ENCODE measurements around the gene LAMB4.
"Not testable (repeated sequence)": the region's sequence is repeated elsewhere in the genome, so short reads cannot be mapped to it uniquely, and the experiment has no call there.

The LAMB4 gene

DNA sequence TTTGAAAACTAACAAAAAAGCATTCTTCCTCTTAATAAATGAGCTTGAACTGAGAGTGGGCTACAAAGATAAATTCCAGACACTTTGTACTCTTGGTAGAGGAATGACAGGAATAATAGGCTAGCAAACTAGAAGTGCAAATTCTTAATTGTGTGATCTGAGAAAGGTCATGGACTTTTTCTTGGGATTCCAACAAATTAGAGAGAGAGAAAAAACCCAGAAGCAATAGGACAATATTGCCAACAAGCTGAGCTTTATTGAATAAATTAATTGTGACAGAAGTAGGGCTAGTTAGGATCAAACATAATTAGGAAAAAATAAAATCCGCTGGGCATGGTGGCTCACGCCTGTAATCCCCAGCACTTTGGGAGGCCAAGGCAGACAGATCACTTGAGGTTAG lies 85.8 kb downstream of the LAMB4 start:
- DNase-seq, result no peak

DNA sequence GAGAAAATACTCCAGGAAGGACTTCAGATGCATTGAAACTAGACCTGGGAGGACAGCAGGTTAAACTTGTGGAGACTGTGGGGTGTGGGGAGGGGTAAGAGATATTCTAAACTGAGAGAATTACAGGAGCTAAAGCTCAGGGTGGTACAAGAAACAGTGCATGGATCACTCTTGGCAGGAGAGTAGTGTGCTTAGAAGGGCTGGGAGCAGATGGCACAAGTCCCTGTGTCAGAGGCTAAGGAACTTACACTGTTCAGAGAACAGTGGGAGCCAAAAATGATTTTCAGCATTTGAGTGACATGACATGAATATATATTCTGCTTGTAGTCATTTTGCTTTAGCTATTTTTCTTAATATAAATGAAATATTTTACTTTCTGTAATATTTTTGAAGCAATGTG lies 91.2 kb downstream of the LAMB4 start:
- DNase-seq, result no peak

DNA sequence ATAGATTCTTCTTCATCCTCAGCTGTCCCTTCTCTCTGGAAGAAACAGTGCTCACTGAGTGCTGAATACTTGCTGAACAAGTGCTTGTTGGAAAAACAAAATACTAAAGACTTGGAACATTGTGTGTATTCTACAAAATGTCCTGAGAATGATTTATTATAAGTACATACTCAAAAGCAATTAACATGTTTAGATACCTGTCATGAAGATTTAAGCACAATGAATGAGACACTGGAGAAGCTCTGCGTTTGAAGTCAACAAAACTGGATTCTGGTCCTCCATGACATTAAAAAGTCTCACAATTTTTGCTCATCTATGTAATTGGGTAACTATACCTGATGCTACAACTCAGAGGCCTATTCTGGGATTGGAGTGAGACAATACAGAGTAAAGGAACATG lies 92.4 kb downstream of the LAMB4 start:
- no peak for DNase-seq

DNA sequence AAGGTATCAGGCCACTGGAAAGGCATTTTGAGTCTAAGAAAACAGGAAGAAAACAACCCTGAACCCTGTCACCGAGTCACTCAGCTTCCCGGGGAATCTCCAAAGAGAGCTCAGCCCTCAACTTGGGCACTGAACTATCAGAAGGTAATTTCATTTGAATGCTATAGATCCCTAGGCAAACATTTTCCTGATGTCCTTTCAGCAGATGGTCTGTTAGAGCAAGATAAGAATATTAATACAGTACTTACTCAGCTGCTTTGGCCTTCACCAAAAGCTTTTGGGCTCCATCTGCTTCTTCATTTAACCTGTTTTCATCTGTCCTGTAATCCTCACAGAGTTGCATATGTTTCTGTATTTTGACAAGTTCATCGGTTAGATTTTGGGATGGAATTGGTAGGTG lies 93.0 kb downstream of the LAMB4 start:
- DNase-seq, result no peak

DNA sequence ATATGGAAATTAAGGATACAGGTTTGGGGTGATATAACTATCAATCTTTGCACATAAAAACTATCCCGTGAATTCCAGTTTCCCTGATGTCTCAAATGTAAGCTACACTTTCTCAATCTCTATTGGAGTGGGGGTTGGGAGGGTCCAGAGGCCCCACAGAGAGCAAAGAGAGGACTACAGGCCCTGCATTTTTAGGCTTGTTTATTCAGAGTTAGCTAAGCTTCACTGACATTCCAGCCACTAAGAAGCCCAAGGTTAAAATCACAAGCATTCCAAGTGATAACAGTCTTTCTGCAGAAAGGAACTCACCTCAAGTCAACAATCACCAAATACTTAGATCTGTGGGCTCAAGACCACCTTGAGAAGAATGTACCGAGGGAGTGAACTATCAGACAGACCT lies 95.6 kb downstream of the LAMB4 start:
- no peak for DNase-seq

DNA sequence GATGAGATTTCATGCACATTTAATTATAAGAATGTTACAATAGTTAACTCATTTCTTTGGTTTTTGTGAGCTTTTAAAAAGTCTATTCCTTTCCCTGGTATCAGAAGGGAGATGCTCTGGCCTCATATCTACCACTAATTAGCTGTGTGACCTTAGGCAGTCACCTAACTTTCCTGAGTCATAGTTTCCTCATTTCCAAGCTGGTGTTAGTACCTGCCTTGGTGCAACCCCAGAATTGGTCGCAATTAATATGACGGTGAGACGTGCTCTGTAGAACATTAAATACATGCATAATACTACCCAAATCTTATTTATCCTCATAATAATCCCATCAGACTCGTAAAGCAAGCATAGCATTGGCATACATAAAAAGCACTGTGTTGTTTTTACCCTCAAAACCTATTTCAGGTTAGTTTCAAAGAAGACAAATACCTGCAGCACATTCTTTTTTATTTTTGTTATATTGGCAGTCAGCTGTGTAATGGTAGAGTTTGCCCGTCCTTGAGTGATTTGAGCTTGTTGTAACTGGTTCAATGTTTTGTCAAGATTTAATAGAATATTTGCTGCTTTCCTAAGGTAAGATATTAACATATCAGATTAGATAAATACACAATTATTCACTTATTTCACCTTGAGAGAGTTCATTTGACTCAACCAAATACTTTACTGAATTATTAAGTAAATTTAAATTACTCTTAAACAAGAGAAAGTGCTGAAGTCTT lies 96.2 kb downstream of the LAMB4 start:
- DNase-seq, result no peak

DNA sequence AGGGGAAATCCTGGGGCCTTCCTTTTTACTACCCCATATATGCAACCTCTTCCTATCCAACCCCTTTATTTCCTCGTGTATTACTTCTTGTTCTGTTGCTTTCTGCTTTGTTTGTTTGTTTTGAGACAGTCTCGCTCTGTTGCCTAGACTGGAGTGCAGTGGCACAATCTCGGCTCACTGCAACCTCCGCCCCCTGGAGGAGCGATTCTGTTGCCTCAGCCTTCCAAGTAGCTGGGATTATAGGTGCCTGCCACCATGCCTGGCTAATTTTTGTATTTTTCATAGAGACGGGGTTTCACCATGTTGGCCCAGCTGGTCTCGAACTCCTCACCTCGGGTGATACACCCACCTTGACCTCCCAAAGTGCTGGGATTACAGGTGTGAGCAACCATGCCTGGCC lies 96.9 kb downstream of the LAMB4 start:
- not testable (repeated sequence) for DNase-seq

DNA sequence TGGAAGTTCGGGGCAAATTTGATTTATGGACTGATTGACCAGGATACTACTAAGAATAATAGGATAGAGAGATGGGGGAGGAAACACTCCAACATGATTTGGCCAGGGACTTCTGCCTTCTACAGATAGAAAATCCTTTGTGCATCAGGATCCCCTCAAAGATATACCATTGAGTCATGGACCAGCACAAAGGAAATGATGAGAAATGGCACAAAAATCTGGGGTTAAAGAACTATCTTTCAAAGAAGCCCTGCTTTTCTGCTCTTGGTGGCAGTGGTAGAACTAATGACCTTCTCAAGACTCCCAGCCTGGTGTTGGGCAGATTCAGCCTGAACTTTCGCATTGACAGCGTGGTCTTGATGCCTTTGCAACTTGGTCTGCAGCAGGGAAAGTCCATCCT lies 99.6 kb downstream of the LAMB4 start:
- no peak for DNase-seq

DNA sequence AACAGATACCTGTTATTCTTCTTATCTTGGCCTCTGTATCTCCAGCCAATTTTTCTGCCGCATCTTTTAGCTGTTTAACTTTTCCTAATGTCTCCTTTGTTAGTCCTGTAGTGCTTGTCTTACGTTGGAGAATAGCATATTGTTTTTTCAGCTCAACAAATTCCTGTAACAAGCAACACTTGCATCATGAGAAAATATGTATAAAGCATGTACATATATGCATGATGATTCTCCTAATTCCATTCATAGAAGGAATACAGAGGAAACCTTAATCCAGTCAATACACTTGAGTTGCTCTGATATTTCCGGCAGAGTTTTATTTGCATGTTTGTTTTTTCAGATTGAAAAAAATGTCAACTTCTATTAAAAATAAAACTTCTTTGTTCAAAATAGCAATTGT lies 101.1 kb downstream of the LAMB4 start:
- DNase-seq, result no peak

DNA sequence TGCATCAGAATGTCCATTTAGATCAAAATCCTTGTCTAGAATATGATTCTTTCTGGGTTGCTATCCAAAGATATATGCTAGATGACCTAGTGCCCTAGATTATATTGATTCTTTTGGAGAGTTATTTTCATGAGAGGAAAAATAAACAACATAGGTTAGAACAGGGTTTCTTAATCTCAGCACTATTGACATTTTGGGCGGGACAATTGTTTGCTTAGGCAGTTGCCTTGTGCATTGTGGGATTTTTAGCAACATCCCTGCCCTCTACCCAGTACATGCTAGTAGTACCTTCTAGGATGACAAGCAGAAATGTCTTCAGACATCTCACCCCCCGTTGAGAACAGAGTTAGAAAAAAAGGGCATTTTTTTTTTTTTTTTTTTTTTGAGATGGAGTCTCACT lies 102.0 kb downstream of the LAMB4 start:
- no peak for DNase-seq

DNA sequence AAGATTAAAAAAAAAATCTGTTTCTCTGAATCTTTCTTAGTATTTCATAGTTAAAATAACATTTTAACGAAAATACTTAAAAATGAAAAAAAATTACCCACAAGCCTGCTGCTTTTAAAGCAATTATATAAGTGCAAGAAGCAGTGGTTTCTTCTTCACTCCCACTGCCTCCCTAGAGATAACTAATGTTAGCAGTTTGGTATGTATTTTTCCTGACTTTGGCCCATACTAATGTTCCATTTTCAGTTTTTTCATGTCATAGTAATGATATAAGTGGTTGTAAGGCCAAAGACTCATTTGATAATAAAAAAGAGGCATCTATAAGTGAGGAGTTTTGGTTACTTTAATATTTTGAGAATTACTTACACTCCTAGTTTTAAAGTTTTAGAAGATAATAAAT lies 102.9 kb downstream of the LAMB4 start:
- no peak for DNase-seq

DNA sequence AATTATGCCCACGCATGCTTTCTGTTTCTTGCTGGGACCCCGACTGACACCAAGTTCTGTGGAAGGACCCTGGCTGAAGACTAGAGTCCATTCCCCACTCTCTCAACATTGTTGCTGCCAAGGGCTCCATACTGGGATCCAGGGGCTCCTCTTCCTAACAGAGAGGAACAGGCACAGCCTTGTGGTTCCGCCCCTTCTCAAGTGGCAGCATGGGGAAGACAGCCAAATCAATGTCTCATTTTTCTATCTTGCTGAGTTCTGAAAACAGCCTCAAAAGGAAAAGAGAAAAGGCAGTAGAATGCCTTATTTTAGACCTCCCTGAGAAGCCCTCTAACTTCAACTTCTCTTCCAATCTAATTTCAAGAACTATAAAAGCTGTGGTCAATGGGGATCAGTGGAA lies 103.5 kb downstream of the LAMB4 start:
- no peak for DNase-seq

DNA sequence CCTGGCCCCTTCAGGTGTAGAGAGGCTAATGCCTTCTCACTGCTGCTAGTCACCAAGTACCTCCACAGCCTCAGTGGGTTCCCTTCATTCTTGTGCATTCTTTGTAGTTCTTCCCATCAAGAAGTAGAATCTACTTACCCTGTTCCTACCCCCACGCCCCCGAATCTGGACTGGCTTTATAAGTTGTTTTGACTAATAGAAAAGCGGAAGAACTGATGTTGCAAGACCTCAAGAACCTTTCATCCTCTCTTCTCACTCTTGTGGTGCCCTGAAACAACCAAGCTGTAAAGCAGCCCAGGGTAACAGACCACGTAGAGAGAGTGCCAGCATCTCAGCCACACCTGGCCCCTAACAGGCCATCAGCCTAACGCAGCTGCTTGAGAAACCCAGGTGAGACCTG lies 104.0 kb downstream of the LAMB4 start:
- no peak for DNase-seq

DNA sequence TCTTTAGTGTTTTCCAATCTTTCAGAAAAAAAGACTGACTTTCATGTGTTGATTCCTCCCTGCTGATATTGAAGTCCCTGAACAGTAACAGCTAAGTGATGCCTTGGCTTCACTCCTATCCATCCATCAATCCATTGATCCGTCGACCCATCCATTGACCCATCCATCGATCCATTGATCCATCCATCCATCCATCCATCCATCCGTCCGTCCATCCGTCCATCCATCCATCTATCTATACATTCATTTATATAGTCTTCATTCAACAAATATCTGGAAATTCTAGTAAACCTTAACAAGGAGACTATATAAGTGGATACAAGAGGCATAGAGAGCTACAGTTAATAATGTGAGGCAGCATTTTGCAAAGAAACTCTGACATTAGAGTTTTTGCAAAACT lies 105.6 kb downstream of the LAMB4 start:
- no peak for DNase-seq

DNA sequence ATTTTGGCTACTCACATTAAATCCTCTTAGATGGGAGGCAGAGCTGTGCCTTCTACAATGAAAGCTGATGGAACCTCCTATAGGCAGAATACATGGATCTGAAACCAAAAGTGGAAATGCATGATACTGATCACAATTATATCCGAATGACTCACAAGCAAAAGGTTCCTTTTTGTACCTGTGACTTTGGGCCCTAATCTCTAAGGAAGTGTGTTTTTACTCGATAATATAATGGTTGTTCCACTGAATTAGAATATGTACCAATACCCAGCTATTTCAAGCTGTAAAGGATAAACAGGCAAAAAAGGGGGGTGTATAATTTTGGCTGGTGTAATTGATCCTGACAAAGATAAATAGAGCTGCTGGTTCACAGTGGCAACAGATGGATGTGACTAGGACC lies 109.6 kb downstream of the LAMB4 start:
- DNase-seq, result no peak

DNA sequence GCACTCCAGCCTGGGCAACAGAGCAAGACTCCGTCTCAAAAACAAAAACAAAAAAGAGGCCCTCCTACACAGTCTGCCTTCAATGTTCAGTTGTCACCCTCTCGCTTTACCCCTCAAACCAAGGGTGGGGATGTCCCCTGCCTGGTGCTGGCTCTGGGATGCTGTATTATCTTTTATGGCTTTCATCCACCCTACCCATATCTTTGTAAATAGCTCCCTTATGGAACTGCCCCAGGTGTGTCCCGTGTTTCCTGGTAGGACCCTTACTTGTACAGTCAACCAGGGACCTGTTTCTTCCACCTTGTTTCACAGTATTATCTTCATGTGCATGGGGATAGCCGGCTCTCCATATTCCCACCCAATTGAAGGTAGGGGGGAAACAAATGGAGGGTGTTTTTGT lies 111.5 kb downstream of the LAMB4 start:
- DNase-seq, result no peak

DNA sequence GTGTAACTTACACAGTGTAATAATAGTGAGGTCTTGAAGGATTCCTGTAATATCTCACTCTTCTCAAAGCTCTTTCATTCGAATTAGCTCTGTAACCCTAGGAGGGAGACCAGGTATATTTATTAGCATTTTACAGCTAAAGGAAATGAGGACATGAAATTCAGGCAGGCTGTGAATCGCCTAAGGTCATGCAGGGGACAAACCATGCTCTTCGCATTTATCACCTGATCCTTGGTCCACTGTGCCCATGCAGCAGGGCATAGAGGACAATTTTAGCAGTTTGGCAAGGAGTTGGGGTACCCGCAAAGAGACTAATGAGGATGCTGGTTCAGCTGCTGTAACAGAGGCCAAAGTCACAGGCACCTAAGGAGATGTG lies 112.4 kb downstream of the LAMB4 start:
- no peak for DNase-seq

DNA sequence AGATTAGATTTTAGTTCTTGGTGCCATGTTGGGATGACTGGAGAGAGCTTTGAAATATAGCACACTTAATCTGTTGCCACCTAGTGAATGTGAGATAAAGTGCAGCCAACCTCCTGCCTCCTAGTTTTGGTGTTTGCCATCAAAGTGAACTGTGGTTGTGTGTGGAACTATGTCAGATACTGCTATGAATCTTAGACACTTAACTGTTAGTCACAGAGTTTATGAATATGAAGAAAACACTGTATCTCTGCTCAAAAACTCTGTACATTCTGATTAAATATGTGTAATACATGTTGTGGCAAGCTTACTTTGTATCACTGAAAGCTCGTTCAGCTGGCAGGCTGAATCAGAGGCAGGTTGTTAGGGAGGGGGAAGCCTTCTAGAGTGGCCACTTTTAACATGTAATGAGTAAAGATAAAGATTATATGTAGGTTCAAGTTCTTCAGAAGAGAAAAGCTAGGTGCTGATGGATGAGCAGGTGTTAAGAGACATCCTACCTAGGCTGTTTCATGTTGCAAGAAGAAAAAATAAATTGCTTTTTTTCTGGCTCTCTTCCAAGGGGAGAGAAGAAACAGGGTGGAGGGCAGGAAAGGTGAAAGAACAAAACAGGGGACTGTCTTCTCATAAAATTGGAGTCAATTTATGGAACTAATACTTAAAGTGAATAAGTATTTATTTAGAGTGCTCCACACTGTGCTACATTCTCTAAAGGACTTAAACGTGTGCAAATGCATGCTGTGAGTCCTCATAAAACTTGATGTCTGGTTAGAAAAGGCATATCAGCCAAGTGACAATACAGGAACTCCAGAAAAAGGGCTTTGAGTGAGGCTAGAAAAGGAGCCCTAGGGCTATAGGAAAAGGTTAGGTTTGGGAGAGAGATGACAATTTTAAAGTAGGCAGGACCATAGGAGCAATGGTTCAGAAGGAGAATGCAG lies 113.1 kb downstream of the LAMB4 start:
- no peak for DNase-seq

DNA sequence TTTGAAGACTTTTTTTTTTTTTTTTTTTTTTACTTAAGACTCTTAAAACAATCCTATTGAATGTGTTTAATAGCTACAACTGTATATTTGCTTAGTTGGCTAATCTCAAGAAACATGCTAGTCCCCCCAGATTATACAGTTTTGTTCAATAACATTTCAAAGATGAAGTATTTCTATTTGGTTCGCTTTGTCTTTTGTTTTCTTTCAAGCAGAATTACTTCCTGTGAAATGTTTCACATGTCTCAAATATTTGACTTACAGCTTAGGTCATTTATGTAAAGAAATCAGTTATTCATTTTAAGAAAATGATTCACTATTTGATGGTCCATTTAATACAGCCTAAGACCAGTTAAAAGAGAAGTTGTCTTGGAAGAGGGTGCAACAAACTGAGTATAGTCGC lies 114.4 kb downstream of the LAMB4 start:
- no peak for DNase-seq

DNA sequence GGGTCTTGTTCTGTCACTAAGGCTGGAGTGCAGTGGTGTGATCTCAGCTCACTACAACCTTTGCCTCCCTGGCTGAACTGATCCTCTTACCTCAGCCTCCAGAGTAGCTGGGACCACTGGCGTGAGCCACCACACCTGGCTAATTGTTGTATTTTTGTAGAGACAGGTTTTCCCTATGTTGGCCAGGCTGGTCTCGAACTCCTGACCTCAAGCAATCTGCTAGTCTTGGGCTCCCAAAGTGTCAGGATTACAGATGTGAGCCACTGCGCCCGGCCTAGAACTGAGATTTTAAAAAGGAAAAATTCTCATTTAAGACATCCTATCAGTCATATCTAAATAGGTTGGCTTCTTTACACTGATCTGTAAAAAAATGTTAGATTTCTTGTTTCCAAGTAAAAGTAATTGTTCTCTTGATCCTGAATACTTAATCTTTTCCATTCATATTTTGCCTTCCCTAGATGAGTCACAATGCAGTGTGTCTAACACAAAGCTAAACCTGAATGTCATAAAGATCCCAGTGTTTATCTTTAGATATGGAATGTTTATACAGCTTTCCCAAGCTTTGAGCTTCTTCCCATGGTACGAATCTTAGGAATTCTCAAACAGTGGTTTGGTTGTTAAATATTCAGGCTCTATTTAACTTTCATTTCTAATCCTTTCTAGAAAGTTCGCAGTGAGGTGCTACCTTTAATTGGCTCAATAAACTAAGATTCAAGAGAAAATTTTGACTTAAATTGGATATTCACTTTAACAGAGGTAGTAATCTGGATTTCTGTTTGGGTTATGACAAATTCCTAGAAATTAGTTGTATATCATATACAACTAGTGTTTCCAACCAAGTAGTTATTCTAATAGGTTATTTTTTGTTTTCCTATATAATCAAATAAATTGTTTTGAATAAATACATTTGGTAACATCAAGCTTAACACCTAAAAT lies 115.1 kb downstream of the LAMB4 start:
- DNase-seq, result no peak

DNA sequence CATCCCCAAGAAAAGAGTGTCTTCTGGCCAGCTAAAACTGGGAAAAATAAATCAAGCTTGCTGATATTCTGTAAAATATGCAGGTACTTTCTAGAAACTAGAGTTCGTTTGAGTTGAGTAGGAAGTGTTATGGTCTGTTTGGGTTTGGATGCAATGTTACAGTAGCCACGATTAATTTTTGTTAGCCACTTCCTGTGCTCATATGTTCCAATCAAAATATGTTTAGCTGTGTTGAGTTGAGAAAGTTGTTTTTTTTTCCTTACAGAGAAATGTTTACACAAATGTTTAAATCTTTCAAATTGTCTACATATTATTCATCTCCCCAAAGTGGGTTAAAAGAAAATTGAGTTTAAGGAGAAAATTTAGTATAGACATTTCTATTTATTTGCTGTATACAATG lies 115.9 kb downstream of the LAMB4 start:
- DNase-seq, result no peak

DNA sequence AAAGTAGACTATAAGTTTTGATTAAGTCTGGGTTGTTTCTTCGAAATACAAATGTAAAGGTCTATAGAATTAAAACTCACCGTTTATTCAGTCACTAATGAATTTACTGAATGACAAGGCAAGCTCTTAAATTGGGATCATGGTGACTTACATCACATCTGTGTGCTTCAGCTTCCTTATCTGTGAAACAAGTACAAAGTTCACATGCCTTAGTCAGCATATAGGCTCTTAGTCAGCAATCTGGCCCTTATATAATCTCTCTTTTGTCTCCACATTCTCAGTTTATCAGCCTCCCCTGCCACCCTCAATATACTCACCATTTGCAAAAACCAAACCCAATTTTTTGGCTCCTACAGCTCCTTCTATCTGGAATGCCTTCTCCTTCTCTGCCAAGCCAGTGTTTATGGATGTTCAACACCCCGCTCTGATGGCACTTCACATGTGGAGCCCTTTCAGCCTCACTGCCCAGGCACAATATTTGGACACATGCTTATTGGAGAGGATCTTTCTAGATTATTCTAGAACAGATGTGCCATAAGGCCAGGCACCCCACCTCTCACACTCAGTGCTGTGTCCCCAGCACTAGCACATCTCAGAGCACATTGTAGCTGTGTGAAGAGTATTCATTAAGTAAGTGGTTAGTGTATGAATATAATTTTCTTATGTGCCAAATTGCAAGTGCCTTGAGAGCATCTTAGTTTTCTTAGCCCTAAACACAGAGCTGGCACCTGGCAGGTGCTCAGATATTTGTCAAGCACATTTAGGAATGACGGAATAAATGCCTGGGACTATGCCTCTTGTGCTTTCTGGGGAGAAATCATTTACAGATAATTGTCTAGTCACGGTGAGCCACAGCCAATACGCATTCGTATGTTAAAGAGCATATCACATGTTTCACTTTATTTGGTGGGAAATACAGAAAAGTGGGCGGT lies 117.4 kb downstream of the LAMB4 start:
- no peak for DNase-seq
